Loucy (cell line): Measurements from ENCODE around the gene RUNDC3A.

ENCODE experiments used
- H2AFZ ChIP-seq: fragments of 200-600 bp; sonication (generic); 2 replicates; pipeline ENCODE4 v1.6.0; 2016; ENCODE audit warnings: antibody characterized with exemption, mild to moderate bottlenecking, low read length, moderate library complexity
- H3F3A ChIP-seq: fragments of 200-600 bp; 2 replicates; pipeline ENCODE4 v1.6.0; 2016; ENCODE audit warnings: antibody characterized with exemption, low read depth, mild to moderate bottlenecking
- H3K27me3 ChIP-seq: fragments of 200-600 bp; sonication (generic); 2 replicates; pipeline ENCODE4 v1.6.1; 2014; ENCODE audit warnings: low read length, mild to moderate bottlenecking; ENCODE audit not compliant: insufficient read depth, poor library complexity, severe bottlenecking
- H3K36me3 ChIP-seq: fragments of 200-600 bp; sonication (generic); 2 replicates; pipeline ENCODE4 v1.6.1; 2016; ENCODE audit warnings: low read length; ENCODE audit not compliant: insufficient read depth
- H3K4me1 ChIP-seq: fragments of 200-600 bp; sonication (generic); 2 replicates; pipeline ENCODE4 v1.5.1; 2014; ENCODE audit warnings: low read length, mild to moderate bottlenecking; ENCODE audit not compliant: insufficient read depth, poor library complexity, severe bottlenecking
- H3K4me2 ChIP-seq: fragments of 200-600 bp; sonication (generic); 2 replicates; pipeline ENCODE4 v1.6.0; 2014; ENCODE audit warnings: antibody characterized with exemption, low read length, low read depth, mild to moderate bottlenecking; ENCODE audit not compliant: poor library complexity, severe bottlenecking
- H3K4me3 ChIP-seq: fragments of 200-600 bp; sonication (generic); 2 replicates; pipeline ENCODE4 v1.5.1; 2014; ENCODE audit warnings: low read length, mild to moderate bottlenecking, mixed read lengths; ENCODE audit not compliant: poor library complexity, severe bottlenecking
- H3K79me2 ChIP-seq: fragments of 200-600 bp; sonication (generic); 2 replicates; pipeline ENCODE4 v1.6.1; 2014; ENCODE audit warnings: low read length; ENCODE audit not compliant: insufficient read depth
- H3K9ac ChIP-seq: fragments of 200-600 bp; sonication (generic); 2 replicates; pipeline ENCODE4 v1.6.0; 2014; ENCODE audit warnings: mild to moderate bottlenecking, low read depth, low read length, moderate library complexity; ENCODE audit not compliant: poor library complexity, severe bottlenecking
- H3K9me2 ChIP-seq: fragments of 200-600 bp; sonication (generic); replicated peaks from 2 replicates; pipeline ENCODE4 v1.6.1; 2016; ENCODE audit warnings: low read depth, low read length, mixed read lengths
- H3K9me3 ChIP-seq: fragments of 200-600 bp; sonication (generic); 2 replicates; pipeline ENCODE4 v1.6.1; 2014; ENCODE audit warnings: mild to moderate bottlenecking, antibody characterized with exemption, low read length, low read depth; ENCODE audit not compliant: insufficient read depth
- H4K20me1 ChIP-seq: fragments of 200-600 bp; sonication (generic); 2 replicates; pipeline ENCODE4 v1.6.0; 2014; ENCODE audit warnings: antibody characterized with exemption, low read length, mild to moderate bottlenecking; ENCODE audit not compliant: insufficient read depth, poor library complexity, severe bottlenecking
- EZH2phosphoT487 ChIP-seq: fragments of 200-600 bp; IDR thresholded peaks from 2 replicates; pipeline ENCODE4 v1.6.1; 2018; ENCODE audit warnings: antibody characterized with exemption, mild to moderate bottlenecking, moderate library complexity, borderline replicate concordance
- TF ChIP-seq, protein P1 (sequence below): fragments of 200-600 bp; sonication (generic); conservative IDR thresholded peaks from 2 replicates; pipeline ENCODE4 v1.5.1; 2014; ENCODE audit warnings: mild to moderate bottlenecking, antibody characterized with exemption, low read length

Gene RUNDC3A

DNA sequence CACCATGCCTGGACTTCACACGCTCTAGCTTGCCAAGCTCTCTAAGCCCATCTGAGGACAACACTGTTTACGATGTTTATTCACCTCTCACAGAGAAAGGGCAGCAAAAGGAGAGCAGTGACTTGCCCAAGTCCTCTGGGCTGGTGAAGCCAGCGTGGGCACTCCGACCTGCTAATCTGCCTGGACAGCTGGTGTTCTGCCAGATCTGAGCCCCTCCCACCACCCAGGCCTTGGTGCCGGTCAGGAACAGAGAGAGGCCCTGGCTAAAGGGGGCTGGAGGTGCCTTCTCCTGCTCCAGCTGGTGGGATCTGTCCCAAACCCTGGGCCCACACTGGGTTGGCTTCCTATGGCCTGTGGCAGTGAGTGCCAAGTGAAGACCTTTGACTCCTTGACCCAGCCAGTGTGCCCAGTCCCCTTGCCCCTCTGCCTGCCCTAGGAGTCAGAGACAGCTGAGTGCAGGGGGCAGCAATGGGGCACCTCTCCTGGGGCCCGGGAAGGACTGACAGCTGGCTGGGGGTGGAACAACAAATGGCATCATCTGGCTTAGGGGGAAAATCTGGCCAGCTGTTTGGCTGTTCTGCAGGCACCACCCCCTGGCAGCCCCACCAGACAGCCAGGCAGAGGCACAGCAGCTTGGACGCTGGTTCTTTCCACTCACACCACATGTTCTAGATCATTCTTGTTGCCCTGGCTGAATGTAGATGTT, 38.7 kb upstream of the RUNDC3A start:
- H3K9ac ChIP-seq, result no peak overlapping the region
- no peaks in the 10 kb centered on the region for H3K36me3 ChIP-seq
- no peak for TF ChIP-seq EZH2phosphoT487
- TF ChIP-seq, protein P1, sequence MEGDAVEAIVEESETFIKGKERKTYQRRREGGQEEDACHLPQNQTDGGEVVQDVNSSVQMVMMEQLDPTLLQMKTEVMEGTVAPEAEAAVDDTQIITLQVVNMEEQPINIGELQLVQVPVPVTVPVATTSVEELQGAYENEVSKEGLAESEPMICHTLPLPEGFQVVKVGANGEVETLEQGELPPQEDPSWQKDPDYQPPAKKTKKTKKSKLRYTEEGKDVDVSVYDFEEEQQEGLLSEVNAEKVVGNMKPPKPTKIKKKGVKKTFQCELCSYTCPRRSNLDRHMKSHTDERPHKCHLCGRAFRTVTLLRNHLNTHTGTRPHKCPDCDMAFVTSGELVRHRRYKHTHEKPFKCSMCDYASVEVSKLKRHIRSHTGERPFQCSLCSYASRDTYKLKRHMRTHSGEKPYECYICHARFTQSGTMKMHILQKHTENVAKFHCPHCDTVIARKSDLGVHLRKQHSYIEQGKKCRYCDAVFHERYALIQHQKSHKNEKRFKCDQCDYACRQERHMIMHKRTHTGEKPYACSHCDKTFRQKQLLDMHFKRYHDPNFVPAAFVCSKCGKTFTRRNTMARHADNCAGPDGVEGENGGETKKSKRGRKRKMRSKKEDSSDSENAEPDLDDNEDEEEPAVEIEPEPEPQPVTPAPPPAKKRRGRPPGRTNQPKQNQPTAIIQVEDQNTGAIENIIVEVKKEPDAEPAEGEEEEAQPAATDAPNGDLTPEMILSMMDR, result no peak

GRCh38 chr17:44272321-44272951, 36.0 kb upstream of the RUNDC3A start:
- H3K9me3 ChIP-seq, result no peaks in the 10 kb centered on the region
- no peak overlapping the region for H3K9ac ChIP-seq
- H3F3A ChIP-seq, result no peaks in the 10 kb centered on the region
- no peaks in the 10 kb centered on the region for H3K27me3 ChIP-seq
- H2AFZ ChIP-seq, result no peak overlapping the region
- no peaks in the 10 kb centered on the region for H3K36me3 ChIP-seq
- no peaks in the 10 kb centered on the region for H3K4me1 ChIP-seq
- no peaks in the 10 kb centered on the region for H3K9me2 ChIP-seq
- no peak for TF ChIP-seq EZH2phosphoT487
- H4K20me1 ChIP-seq, result no peaks in the 10 kb centered on the region
- no peaks in the 10 kb centered on the region for H3K79me2 ChIP-seq
- no peak overlapping the region for H3K4me2 ChIP-seq
- H3K4me3 ChIP-seq, result no peak overlapping the region

More for the DNA sequence above, 38.7 kb upstream of the RUNDC3A start:
- no peaks in the 10 kb centered on the region for H3K27me3 ChIP-seq
- H3K4me1 ChIP-seq, result no peaks in the 10 kb centered on the region
- no peaks in the 10 kb centered on the region for H3F3A ChIP-seq
- H3K79me2 ChIP-seq, result no peaks in the 10 kb centered on the region
- H3K9me2 ChIP-seq, result no peaks in the 10 kb centered on the region
- no peak overlapping the region for H2AFZ ChIP-seq
- no peaks in the 10 kb centered on the region for H3K9me3 ChIP-seq
- H3K4me3 ChIP-seq, result no peak overlapping the region
- no peaks in the 10 kb centered on the region for H4K20me1 ChIP-seq
- no peak overlapping the region for H3K4me2 ChIP-seq

- Histone ChIP-seq H3K9ac (no peak overlapping the region), H3K4me2 (no peak overlapping the region), H2AFZ (no peak overlapping the region), H3K9me3 (no peaks in the 10 kb centered on the region), H3K4me1 (no peaks in the 10 kb centered on the region), H3K27me3 (no peaks in the 10 kb centered on the region), H3K9me2 (no peaks in the 10 kb centered on the region), H3F3A (no peaks in the 10 kb centered on the region), H3K36me3 (no peaks in the 10 kb centered on the region), H4K20me1 (no peaks in the 10 kb centered on the region), H3K4me3 (no peak overlapping the region), H3K79me2 (no peaks in the 10 kb centered on the region)
- no peak for TF ChIP-seq EZH2phosphoT487
- TF ChIP-seq, protein P1, result no peak
These were observed 35.4 kb upstream of the RUNDC3A start for GRCh38 chr17:44272954-44273353.

DNA sequence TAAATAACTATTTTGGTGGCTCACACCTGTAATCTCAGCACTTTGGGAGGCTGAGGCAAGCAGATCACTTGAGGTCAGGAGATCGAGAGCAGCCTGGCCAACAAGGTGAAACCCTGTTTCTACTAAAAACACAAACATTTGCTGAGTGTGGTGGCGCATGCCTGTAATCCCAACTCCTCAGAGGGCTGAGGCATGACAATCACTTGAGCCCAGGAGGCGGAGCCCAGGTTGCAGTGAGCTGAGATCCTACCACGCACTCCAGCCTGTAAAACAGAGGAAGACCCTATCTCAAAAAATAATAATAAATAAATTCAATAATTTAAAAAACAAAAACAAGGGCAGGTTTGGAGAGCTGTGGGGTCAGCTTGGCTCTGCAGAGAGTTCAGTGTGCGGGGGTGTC, 34.8 kb upstream of the RUNDC3A start:
- Histone ChIP-seq H3K9me3 (no peaks in the 10 kb centered on the region), H3K4me3 (no peak overlapping the region), H3F3A (no peaks in the 10 kb centered on the region), H3K36me3 (no peaks in the 10 kb centered on the region), H4K20me1 (no peaks in the 10 kb centered on the region), H3K79me2 (no peaks in the 10 kb centered on the region), H3K9me2 (no peaks in the 10 kb centered on the region), H2AFZ (no peak overlapping the region), H3K4me1 (no peaks in the 10 kb centered on the region), H3K27me3 (no peaks in the 10 kb centered on the region), H3K9ac (no peak overlapping the region), H3K4me2 (no peak overlapping the region)
- TF ChIP-seq, protein P1, result no peak
- no peak for TF ChIP-seq EZH2phosphoT487
